HG03139 (cell line): Measurements from ENCODE around the gene CDK5.
"Not testable (repeated sequence)": the region's sequence is repeated elsewhere in the genome, so short reads cannot be mapped to it uniquely, and the experiment has no call there.

ENCODE experiments used
- ATAC-seq: cut with Tn5 transposase; IDR thresholded peaks from one replicate; pipeline ENCODE4 v1.9.1; 2021; ENCODE audit not compliant: unreplicated experiment

The CDK5 gene

DNA sequence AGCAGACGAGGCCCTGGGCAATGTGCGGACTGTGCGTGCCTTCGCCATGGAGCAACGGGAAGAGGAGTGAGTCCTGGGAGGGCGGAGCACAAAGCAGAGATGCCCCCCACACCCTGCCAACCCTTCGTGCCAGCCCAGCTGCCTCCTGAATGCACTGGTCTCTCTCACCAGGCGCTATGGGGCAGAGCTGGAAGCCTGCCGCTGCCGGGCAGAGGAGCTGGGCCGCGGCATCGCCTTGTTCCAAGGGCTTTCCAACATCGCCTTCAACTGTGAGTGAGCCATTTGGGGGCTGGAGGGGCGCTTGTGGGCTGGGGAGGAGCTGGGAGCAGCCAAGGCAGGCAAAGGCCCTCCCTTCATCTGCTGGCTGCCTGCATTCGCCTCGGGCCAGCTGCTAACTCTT is 21.8 kb downstream of the CDK5 start:
- ATAC-seq: no peak

DNA sequence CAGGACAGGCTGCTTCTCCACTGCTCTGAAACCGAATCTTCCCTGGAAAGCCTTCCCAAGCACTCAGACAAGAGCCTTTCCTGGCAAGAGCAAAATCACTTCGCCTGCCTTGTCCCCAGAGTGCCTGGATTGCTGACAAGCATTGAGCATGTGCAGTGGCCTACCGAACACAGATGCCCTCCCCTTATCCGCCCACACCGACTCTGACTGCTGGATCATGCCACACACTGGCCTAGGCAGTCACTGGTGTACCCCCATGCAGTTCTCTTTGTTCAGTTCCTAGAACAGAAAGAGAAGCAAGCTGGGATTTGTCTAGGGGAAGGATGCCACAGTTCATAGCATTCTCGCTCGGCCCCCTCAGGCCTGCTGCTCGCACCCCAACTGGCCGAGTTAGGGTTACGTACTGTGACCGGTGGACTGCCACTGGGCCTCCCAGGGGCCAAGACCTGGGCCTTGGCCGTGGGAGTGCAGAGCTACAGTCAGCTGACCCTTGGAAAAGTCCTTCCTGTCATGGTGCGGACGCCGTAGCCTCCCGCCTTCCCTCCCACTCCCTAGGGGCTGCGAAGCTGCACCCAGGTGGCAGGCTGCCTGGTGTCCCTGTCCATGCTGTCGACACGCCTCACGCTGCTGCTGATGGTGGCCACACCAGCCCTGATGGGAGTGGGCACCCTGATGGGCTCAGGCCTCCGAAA is 22.5 kb downstream of the CDK5 start:
- no peak for ATAC-seq

DNA sequence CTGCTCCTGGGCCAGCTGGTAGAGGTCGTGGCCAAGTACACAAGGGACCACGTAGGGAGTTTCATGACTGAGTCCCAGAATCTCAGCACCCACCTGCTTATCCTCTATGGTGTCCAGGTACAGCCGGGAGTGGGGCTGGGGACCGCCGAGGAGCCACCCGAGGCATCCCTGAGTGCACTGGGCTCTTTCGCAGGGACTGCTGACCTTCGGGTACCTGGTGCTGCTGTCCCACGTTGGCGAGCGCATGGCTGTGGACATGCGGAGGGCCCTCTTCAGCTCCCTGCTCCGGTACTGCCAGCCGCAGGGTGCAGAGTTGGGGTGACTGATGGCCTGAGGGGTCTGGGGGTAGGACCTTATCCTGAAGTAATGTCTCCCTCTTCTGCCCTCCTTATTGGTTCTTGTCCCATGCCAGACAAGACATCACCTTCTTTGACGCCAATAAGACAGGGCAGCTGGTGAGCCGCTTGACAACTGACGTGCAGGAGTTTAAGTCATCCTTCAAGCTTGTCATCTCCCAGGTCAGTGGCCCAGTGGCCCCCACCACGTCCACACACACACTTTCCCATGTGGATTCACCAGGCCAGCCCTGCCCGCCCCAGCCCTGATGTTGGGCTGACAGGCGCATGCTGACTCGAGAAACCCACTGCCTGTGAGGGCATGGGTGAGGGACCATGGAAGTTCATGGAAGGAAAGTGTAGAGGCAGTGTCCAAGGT is 23.2 kb downstream of the CDK5 start:
- ATAC-seq: no peak

DNA sequence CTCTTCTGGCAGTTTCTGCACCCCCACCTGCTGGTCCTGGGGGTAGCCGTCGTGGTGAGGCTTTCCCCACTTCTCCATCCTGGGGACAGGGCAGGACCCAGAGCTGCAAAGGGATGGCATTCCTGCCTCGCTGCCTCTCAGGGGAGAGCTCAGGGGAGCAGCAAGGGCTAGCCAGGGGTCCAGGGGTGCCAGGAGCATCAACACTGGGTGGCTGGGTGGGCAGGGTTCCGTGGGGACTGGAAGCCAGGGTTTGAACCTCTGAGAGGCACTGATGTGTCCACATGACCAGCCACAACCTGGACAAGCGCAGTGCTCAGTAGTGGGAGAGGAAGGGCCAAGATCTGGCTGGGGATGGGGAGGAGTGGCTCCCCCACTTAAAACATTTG is 23.8 kb downstream of the CDK5 start:
- no peak for ATAC-seq

DNA sequence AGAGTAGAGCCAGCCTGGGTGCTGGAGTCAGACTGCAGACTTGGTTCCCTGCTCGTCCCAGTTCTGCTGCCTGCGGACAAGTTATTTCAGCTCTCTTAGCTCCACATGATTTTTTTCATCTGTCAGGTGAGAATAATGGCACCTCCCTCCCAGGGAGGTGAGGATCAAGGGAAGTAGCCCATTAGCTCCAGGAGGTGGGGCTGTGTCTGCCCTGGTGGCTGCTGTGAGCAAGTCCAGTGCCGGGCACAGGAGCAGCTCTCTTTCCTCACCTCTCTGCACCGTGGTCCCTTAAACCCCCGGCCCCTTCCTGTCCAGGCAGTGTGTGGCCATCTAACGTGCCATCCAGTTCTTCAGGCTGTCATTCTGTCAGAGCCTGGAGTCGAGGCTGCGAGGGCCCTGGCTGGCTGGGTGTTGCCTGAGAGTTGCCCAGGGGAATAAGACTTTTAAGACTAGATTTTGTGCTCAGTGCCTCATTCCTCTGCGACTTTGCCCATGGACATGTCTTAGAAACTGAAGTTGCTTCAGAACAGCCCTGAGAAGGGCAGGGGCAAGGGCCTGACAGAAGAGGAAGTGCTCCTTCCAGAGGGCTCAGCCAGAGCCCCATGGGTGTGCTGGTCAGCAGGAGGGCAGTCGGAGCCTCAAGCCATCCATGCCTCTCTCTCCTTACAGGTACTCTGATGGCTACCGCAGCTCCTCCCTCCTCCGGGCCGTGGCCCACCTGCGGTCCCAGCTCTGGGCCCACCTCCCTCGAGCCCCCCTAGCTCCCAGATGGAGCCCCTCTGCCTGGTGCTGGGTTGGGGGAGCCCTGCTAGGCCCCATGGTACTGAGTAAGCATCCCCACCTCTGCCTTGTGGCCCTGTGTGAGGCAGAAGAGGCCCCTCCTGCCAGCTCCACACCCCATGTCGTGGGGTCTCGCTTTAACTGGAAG is 24.5 kb downstream of the CDK5 start:
- ATAC-seq: no peak

DNA sequence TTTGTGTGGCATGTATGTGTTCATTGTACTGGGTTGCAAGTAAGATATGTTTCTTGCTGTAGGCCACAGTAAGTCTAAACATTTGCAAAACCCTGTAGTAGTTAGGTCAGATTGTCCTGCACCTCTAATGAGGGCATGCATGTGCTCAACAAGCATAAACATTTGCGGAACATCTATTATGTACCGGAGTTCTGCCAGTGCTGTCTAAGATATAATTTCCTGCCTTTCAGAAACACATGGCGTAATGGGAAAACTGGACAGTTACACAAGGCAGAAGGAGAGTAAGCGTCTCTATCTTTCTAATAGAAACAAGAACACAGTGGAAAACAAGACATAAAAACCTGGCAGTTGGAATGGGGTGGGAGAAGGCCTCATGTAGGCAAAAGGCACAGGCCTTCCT is 26.7 kb downstream of the CDK5 start:
- ATAC-seq: no peak

DNA sequence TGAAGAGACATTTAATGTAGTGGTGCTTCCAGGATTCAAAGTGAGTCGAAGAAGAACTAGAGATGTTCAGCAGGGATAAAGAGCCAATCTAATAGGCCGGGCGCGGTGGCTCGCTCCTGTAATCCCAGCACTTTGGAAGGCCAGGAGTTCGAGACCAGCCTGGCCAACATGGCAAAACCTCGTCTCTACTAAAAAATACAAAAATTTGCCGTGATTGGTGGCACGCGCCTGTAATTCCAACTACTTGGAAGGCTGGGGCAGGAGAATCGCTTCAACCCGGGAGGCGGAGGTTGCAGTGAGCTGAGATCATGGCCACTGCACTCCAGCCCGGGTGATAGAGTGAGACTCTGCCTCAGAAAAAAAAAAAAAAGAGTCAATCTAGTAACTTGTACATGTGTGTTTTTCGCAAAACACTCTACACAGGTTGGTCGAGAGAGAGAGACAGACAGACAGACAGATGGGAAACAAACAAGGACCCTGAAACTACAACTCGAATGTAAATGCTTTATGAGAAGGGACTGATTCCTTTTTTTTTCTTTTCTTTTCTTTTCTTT is 28.7 kb downstream of the CDK5 start:
- ATAC-seq: no peak

DNA sequence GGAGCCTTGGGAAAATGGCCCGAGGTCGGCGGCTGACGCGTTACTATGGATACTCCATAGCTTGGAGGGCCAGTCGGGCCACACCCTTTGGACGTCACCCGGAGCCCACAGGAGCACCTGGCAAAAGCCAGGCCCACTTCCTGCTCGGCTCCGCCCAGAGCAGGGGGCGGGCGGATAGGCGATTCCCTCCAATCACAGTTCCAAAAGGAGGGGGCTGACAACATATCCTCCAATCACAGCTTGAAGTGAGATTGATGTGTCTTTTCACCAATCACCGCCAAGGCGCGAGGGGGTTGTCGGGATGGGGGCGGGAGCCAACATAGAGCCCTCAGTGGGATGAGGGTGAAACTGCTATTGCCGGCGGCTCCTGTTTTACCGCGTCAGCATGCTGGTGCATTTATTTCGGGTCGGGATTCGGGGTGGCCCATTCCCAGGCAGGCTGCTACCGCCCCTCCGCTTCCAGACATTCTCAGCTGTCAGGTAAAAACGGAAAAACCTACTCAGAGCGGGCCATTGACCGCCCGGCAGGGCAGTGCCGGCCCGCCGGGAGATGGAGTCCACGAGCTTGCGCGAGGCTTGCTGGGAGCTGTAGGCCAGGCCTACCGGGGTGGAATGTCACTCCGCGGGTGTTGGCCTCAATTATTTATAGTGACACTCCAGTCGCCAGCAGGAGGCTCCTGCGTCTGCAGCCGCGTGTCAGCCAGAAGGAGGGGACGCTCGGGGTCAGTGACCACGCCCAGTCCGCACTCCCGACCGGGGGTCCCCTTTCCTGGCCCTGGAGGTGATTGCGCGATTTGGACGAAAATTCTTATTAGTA is 29.4 kb downstream of the CDK5 start, which contains the start of gene ABCB8:
Gene ABCB8 (plus strand): TSS at position 320 of the 817 bp plus-strand sequence. CDS start 66 bp downstream, at position 386.
- peak; percentile 92 for ATAC-seq

DNA sequence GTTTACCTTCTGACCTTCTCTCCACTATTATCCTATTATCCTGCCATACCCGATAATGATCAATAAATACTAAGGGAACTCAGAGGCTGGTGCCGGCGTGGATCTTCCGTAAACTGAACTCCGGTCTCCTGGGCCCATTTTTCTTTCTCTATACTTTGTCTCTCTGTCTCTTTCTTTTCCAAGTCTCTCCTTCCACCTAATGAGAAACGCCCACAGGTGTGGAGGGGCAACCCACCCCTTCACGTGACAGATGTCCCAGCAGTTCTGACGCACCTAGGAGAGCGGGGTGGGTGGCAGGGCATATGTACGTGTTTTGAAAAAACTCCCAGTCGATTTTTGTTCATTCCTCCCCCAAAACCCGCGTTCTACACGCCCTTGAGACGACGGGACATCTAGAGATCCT is 30.0 kb downstream of the CDK5 start:
- ATAC-seq: not testable (repeated sequence)

DNA sequence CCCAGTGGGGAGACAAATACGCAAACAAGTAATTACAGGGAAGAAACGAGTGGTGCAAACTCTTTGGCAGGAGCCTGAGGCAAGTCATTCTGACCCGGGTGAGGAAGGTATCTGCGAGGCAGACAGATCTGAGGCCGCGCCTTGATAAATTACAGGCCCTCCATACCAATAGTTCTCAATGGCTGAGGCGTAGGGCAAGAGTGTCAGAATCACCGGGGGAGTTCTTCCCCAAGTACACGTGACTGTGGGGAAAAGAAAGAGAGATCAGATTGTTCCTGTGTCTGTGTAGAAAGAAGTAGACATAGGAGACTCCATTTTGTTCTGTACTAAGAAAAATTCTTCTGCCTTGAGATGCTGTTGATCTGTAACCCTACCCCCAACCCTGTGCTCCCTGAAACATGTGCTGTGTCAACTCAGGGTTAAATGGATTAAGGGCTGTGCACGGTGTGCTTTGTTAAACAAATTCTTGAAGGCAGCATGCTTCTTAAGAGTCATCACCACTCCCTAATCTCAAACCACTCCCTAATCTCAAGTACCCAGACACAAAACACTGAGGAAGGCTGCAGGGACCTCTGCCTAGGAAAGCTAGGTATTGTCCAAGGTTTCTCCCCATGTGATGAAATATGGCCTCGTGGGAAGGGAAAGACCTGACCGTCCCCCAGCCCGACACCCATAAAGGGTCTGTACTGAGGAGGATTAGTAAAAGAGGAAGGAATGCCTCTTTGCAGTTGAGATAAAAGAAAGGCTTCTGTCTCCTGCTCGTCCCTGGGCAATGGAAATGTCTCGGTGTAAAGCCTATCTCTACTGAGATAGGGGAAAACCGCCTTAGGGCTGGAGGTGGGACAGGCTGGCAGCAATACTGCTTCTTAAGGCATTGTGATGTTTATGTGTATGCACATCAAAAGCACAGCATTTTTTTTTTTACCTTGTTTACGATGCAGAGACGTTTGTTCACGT is 30.6 kb downstream of the CDK5 start:
- ATAC-seq: not testable (repeated sequence)

DNA sequence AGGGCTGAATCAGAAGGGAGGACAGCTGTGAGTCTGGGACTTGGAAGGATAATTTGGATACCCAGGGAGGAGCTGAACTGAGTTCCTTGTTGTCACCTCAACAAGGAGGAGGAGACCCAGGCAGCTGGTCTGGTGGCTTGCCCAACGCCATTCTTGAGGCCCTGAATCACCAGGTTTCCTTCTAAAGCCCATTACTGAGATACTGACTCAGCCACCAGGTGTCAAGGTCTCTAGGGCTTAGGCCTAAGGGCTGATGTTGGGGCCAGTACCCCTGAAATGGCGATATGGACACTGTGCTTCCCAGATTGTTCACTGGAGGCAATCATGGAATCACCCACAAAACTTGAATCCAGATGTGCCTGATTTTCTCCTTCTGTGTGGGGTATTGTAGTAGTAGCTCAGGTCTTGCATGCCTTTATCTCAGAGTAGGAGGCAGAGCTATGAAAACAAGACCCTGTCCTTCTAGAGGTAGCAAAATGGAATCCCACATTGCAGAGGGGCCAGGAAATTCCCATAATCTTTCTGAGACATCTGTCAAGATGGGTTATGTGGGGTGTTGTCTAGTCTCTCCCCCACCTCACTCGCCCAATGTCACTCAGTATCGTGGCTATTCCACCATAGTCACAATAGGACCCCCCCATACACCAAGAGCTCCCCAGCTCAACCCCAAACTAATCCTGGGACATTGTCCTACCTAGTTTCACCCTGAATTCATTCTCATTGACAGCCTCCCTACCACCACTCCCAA is 31.6 kb downstream of the CDK5 start:
- no peak for ATAC-seq

DNA sequence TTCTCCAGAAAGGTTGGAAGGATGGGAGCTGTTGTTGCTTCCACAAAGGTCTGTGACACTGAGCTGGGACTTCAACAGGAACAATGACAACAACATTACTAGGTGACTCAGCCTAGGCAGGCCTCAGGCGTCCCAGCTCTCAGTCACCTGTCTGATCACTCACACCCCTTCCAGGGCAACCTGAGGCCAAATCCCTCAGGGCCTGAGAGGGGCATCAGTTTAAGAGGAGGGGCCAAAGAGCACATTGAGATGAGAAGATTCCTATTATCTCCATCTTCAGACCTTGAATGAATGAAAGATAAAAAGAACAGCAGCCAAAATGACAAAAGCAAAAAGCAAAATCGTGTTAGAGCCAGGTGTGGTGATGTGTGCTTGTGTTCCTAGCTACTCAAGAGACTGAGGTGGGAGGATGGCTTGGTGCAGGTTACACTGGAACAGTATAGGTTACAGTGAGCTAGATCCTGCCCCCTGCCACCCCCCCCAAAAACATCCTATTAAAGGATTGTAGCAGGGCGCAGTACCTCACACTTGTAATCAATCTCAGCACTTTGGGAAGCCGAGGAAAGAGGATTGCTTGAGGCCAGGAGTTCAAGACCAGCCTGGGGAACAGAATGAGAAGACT is 33.2 kb downstream of the CDK5 start, which contains the start of gene ATG9B:
Gene ATG9B (minus strand): TSS at position 60 of the 622 bp plus-strand sequence. CDS start 71 bp downstream, outside the sequence.
- no peak for ATAC-seq

DNA sequence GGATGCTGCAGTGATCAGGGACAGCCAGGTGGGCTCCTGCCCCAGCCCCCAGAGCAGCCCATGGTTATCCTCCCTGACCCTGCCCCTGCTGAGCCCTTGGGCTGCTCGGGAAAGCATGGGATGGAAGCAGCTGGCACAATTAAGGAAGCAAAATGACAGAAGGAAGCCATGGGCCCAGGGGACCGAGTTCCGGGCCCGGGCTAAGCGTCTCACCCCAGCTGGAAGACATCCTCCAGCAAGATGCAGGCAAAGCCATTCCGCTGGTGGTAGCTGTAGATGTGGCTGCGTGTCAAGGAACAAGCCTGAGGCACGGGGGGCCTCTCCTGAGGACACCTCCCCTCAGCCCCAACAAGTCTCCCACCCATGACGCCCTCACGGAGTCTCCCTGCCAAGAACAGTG is 34.5 kb downstream of the CDK5 start:
- ATAC-seq: no peak

DNA sequence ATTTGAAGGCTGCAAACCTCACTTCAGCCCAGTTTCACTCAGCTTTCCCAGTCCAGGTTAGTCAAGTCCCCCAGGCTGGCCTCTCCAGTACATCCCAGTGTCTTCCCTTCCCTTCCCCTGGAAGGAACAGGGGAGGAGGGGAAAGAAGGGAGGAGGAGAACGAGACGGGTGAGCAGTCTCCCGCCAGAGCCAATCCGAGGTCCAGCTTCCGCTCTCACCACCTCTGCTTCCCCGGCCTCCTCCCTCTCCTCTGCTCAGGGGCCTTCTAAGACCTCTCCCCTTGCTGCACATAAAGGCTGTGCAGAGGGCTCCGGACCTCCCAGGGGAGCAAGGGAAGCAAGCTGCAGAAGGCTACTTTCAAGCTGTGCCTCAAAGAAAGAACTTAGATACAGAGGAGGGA is 37.5 kb downstream of the CDK5 start:
- ATAC-seq: no peak

DNA sequence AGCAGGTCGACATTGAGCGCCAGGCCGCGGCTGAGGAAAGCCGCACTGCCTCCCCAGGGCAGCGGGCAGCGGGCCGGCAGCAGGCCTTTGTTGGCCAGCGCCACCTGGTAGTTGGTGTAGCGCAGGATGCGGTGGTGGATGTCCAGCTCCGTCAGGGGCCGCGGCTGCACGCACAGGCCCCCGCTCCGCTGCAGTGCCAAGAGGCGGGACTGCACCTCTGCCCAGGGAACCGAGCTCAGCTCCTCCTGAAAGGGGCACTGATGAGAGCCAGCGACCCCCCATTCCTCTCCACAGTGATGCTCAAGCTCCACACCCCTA is 38.6 kb downstream of the CDK5 start:
- no peak for ATAC-seq

DNA sequence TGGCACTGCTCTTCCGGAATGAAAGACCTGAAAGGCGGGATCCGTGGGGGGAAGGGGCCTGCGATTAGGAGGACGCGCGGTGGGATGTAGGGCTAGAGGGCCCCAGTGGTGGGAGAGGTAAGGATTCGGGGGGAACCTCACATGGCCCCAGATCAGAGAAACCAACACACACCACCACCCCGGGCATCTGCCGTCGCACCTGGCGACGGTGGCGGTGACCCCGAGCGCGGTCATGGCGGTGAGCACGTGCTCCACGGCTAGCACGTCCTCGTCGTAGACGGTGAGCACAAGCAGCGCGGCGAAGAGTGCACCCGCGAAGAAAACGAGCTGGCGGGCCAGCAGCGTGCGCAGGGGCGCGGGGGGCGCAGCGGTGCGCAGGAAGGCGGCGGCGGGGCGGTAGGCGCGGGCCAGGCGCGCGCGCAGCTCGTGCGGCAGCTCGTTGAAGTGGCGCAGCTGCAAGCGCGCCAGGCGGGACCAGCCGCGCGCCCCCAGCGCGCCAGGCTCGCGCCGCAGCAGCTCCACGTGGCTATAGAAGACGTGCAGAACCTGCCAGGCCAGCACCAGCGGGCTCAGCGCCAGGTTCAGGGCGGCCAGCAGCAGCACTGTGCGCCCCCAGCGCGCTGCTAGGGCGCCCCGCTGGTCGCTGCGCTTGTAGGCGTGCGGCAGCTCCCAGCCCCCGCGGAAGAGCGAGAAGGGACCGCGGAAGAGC is 39.1 kb downstream of the CDK5 start:
- no peak for ATAC-seq

DNA sequence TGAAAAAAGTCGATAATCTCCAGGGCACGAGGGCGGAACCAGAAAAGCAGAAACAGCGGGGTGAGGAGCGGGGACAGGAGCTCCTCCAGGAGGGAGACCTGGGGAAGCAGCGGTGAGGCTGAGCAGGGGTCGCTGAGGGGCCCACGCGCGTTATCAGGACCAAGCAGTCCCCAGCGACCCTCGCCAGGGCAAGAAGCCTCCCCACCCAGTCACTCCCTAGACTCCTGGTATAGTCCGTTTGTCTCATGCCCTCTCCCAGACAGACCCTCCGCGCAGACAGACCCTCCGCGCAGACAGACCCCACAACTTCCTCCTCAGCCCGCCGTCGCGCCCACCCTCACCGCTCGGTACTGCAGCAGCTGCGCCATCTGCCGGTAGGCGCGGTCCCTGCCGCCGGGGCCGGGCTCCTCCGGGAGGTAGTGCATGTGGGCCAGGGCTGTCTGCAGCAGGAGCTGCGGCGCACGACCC is 39.7 kb downstream of the CDK5 start:
- peak; percentile 63 for ATAC-seq
